ENCODE results near the gene NENF. TPM values are rescaled to one million over a fixed set of nuclear protein-coding genes. Genes with fewer than 3 reads are reported as not detected.
A peak's percentile ranks its signal among the peaks of the same experiment; 100 is the strongest.
"Not testable (repeated sequence)": the region's sequence is repeated elsewhere in the genome, so short reads cannot be mapped to it uniquely, and the experiment has no call there.

NENF gene
- total RNA-seq (10 to 100 TPM; 33.9 to 54.6 TPM), polyA plus RNA-seq (ENCODE audit: insufficient read depth, low read depth, low replicate concordance) (41.6 TPM)
- long read RNA-seq, donor 1, transcript NENF-201 (4 exons, 949 nt): major isoform, 67 of 85 reads
- long read RNA-seq, donor 1, transcript NENF-204 (3 exons, 845 nt): minor isoform, 12 of 85 reads
- long read RNA-seq, donor 1, partial matches to known transcripts: 5 of 85 reads
- long read RNA-seq, donor 1, other reads (novel, unspliced or antisense): 0 of 85 reads
- long read RNA-seq, donor 2, transcript NENF-201 (4 exons, 949 nt): major isoform, 44 of 54 reads
- long read RNA-seq, donor 2, transcript NENF-204 (3 exons, 845 nt): minor isoform, 5 of 54 reads
- long read RNA-seq, donor 2, partial matches to known transcripts: 5 of 54 reads
- long read RNA-seq, donor 2, other reads (novel, unspliced or antisense): 0 of 54 reads

DNA sequence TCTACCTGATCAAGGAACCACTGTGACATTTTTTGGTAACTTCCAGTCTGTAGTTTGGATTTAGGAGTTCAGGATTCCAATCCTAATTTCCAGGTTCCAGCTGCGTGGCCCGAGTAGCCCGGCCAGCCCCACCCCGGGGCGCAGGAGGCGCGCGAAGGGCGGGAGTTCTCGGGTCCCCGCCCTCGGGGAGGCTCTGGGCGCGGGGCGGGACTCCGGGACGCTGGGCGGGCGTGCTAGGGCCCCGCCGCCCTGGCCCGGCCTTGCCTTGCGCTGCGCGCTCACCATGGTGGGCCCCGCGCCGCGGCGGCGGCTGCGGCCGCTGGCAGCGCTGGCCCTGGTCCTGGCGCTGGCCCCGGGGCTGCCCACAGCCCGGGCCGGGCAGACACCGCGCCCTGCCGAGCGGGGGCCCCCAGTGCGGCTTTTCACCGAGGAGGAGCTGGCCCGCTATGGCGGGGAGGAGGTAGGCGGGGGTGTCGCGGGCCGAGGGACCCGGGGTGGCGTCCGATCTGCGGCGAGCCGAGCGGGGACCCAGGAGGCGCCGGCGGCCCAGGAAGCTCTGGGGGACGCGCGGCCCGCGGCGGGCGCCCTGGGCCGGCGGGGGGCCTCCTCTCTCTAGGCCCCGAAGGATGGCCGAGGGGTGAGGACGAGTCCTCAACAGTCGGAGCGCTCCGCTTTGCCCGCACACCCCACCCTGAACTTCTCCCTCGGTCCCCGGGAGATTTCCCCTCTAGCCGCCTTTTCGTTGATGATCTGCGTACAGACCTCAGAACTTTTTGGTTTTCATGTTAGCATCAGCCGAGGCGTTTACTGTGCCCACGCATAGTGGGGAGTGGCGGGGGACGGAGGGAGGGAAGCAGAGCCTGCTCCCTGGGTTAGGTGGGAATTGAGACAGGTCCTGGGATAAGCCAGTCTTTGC, at the start of gene NENF:
TSS of gene NENF (plus strand) at position 260 of the 916 bp plus-strand sequence. CDS start at position 284, 24 bp downstream.
- no peaks in the 10 kb centered on the region for H3K4me1 ChIP-seq
- TF ChIP-seq, protein P1, sequence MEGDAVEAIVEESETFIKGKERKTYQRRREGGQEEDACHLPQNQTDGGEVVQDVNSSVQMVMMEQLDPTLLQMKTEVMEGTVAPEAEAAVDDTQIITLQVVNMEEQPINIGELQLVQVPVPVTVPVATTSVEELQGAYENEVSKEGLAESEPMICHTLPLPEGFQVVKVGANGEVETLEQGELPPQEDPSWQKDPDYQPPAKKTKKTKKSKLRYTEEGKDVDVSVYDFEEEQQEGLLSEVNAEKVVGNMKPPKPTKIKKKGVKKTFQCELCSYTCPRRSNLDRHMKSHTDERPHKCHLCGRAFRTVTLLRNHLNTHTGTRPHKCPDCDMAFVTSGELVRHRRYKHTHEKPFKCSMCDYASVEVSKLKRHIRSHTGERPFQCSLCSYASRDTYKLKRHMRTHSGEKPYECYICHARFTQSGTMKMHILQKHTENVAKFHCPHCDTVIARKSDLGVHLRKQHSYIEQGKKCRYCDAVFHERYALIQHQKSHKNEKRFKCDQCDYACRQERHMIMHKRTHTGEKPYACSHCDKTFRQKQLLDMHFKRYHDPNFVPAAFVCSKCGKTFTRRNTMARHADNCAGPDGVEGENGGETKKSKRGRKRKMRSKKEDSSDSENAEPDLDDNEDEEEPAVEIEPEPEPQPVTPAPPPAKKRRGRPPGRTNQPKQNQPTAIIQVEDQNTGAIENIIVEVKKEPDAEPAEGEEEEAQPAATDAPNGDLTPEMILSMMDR (IDR thresholded peaks at IDR 0.05): no peak
- TF ChIP-seq POLR2A (IDR thresholded peaks at IDR 0.05): no peak
- no peaks in the 10 kb centered on the region for H3K9me3 ChIP-seq
- DNase-seq: peak; percentile 78
- intact Hi-C loops (cut with DNase I; ENCODE audit: low total_unique reads): no loop called here
- H3K36me3 ChIP-seq (ENCODE audit: low read depth, missing control alignments): no peaks in the 10 kb centered on the region
- H3K4me3 ChIP-seq: peak within 1 kb of the TSS; percentile 75 to 81
- WGBS, 2 donors: 1 to 5% methylated on average over 10 to 38 of the region's 86 CpGs
- H3K27ac ChIP-seq: peak within 1 kb of the TSS; percentile 74 to 84
- H3K27me3 ChIP-seq: no peaks in the 10 kb centered on the region

- Histone ChIP-seq H3K36me3 (ENCODE audit: low read depth, missing control alignments) (no peaks in the 10 kb centered on the region), H3K4me3 (no peak overlapping the region), H3K4me1 (no peaks in the 10 kb centered on the region), H3K9me3 (no peaks in the 10 kb centered on the region), H3K27me3 (no peaks in the 10 kb centered on the region), H3K27ac (no peak overlapping the region)
- intact Hi-C loops (cut with DNase I; ENCODE audit: low total_unique reads): no loop called here
- 71 to 90% methylated on average over 1 of the region's 1 CpG for WGBS, 2 donors
- DNase-seq: no peak
- TF ChIP-seq, protein P1 (IDR thresholded peaks at IDR 0.05): no peak
- TF ChIP-seq POLR2A (IDR thresholded peaks at IDR 0.05): no peak
These were observed 46.7 kb upstream of the NENF start for GRCh38 chr1:212386029-212386428.

GRCh38 chr1:212388985-212389716, 43.6 kb upstream of the NENF start:
- Histone ChIP-seq H3K4me1 (no peaks in the 10 kb centered on the region), H3K4me3 (no peak overlapping the region), H3K9me3 (no peaks in the 10 kb centered on the region), H3K36me3 (ENCODE audit: low read depth, missing control alignments) (no peaks in the 10 kb centered on the region), H3K27me3 (no peaks in the 10 kb centered on the region), H3K27ac (no peak overlapping the region)
- no peak for DNase-seq
- 68 to 86% methylated on average over 1 of the region's 1 CpG for WGBS, 2 donors
- TF ChIP-seq, protein P1 (IDR thresholded peaks at IDR 0.05): no peak
- TF ChIP-seq POLR2A (IDR thresholded peaks at IDR 0.05): no peak
- intact Hi-C loops (cut with DNase I; ENCODE audit: low total_unique reads): no loop called here

DNA sequence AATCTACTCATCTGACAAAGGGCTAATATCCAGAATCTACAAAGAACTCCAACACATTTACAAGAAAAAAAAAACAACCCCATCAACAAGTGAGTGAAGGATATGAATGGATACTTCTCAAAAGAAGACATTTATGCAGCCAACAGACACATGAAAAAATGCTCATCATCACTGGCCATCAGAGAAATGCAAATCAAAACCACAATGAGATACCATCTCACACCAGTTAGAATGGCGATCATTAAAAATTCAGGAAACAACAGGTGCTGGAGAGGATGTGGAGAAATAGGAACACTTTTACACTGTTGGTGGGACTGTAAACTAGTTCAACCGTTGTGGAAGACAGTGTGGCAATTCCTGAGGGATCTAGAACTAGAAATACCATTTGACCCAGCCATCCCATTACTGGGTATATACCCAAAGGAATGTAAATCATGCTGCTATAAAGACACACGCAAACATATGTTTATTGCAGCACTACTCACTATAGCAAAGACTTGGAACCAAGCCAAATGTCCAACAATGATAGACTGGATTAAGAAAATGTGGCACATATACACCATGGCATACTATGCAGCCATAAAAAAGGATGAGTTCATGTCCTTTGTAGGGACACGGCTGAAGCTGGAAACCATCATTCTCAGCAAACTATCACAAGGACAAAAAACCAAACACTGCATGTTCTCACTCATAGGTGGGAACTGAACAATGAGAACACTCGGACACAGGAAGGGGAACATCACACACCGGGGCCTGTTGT, 36.9 kb upstream of the NENF start:
- DNase-seq; H3K4me3 ChIP-seq; H3K36me3 ChIP-seq (ENCODE audit: low read depth, missing control alignments); H3K27ac ChIP-seq; intact Hi-C loops (cut with DNase I; ENCODE audit: low total_unique reads); H3K4me1 ChIP-seq; H3K9me3 ChIP-seq; H3K27me3 ChIP-seq: not testable (repeated sequence)
- WGBS, 2 donors: 93 to 100% methylated on average over 6 of the region's 6 CpGs
